HG03175 (cell line): ENCODE measurements around the gene MSH5.
"Not testable (repeated sequence)": the region's sequence is repeated elsewhere in the genome, so short reads cannot be mapped to it uniquely, and the experiment has no call there.

ENCODE experiments used
- ATAC-seq: cut with Tn5 transposase; IDR thresholded peaks from one replicate; pipeline ENCODE4 v1.9.1; 2021; ENCODE audit warnings: mild to moderate bottlenecking, moderate library complexity; ENCODE audit not compliant: unreplicated experiment

The MSH5 gene

GRCh38 chr6:31795616-31796298 lies 56.0 kb downstream of the MSH5 start, which contains the start of gene VARS1:
VARS1 (minus strand) TSS chr6:31795752; CDS start chr6:31795217, 535 bp downstream.
- peak; percentile 76 for ATAC-seq

- no peak for ATAC-seq
Observed at GRCh38 chr6:31796993-31797385, 57.2 kb downstream of the MSH5 start.

- no peak for ATAC-seq
Observed at GRCh38 chr6:31797588-31797987, 57.8 kb downstream of the MSH5 start.

- ATAC-seq = no peak
Observed at GRCh38 chr6:31799781-31800180, 60.0 kb downstream of the MSH5 start.

GRCh38 chr6:31801031-31801927 lies 61.5 kb downstream of the MSH5 start:
- not testable (repeated sequence) for ATAC-seq

- peak; percentile 13 for ATAC-seq
Observed at GRCh38 chr6:31805939-31806469, 66.2 kb downstream of the MSH5 start.

GRCh38 chr6:31806470-31807272 lies 66.9 kb downstream of the MSH5 start, which contains the start of gene LSM2:
LSM2 (minus strand) TSS chr6:31806966; CDS start chr6:31806757, 209 bp downstream.
- ATAC-seq = peak; percentile 89

GRCh38 chr6:31808599-31808998 lies 68.8 kb downstream of the MSH5 start:
- ATAC-seq = not testable (repeated sequence)

GRCh38 chr6:31811645-31812044 lies 71.8 kb downstream of the MSH5 start:
- ATAC-seq = no peak
